GM21529 (cell line): ENCODE results near the gene SPATA13.

ENCODE experiments used
- ATAC-seq: cut with Tn5 transposase; IDR thresholded peaks from one replicate; pipeline ENCODE4 v1.9.1; 2021; ENCODE audit not compliant: unreplicated experiment

Gene SPATA13

DNA sequence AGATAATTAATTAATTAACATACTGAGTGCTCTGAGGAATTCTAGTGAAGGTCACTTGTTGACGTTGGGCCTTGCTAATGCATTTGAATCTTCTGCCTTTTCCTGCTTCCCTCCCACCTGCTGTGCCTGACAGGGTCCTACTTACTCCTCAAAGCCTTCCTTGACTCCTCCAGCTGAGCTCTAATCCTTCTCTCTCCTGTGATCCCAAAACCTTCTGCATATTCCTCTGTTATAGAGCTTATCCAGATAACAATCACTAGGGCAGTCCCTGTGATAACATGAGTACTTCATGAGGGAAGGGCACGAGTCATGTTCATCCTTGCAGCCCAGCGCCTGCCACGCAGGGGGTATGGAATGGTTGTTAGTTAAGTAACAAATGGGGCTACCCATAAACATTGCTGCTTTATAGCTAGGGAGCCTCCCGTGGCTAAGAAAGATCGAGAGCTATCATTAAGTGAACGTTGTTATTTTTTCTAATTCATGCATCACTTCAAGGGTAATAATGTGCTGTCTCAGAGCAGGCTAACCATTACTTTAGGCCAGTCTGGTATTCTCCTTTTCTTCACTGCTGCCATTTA, 19.1 kb upstream of the SPATA13 start:
- no peak for ATAC-seq

DNA sequence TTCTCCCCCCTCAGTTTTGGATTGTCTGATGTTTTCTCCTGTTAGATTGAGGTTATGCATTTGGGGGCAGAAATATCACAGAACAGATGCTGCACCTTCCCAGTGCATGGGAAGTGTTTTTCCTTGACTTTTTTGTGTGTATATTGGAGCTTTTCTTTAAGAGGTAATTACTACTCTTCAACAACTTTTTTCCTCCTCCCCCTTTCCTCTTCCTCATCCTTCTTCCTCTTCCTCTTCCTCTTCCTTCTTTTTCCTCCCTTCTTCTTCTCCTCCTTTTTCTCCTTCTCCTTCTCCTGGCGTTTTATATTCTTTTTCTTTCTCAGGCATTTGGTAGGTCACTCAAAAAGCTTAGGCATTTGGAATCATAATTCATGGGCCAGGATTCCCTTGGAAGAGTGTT, 18.1 kb upstream of the SPATA13 start:
- ATAC-seq, result no peak

DNA sequence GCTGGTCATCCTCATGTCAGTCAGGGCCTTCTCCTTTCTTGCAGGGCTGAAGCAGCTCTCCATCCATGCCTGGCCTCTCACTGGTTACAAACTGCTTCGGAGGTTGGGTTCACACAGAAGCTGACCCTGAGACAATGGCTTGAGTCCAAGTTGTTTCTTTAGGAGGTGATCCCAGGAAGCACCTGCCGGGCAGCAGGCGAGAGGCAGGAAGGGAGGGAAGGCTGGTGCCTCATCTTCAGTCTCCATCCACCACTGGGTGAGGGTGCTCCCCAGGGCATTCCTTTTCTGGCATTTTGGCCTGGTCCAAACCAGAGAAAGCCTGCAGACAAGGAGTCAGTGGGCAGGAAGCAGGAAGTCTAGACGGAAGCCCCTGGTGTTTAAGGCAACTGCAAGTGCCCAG, 17.6 kb upstream of the SPATA13 start:
- no peak for ATAC-seq

DNA sequence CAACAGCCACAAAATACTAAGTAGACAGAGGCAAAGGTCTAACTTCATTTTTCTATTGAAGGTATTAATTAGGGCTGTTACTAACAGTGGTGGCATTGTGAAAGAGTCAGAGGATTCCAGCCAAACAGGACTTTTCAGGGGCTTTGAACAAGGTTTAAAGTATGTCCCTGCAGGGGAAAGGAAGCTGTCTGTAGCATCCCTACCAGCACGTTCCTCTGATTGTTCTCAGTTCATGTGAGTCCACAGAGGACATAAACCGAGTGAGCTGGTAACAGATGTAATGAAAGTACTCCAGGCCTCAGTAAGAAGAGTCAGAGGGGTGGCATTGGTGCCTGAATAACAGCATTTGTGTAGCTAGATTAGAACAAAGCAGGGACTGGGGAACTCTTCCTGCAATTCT, 15.3 kb upstream of the SPATA13 start:
- no peak for ATAC-seq

DNA sequence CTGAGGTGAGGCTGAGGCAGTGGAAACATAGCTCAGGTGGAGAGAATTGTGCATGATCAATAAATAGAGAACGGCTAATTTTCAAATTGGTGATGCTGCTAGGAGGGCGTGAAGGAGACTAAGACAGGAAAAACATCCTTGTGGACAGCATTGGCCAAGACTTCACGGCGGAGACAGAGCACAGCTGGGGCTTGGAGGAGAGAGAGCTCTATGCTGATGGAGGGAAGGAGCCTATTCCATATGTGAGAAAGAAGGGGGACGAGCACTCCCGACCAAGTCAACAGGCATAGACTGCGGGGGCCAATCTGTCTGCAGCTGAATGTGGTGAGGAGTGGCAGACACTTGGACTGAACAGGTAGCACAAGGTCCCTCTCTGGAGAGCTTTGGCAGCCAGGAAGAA, 14.8 kb upstream of the SPATA13 start:
- no peak for ATAC-seq

DNA sequence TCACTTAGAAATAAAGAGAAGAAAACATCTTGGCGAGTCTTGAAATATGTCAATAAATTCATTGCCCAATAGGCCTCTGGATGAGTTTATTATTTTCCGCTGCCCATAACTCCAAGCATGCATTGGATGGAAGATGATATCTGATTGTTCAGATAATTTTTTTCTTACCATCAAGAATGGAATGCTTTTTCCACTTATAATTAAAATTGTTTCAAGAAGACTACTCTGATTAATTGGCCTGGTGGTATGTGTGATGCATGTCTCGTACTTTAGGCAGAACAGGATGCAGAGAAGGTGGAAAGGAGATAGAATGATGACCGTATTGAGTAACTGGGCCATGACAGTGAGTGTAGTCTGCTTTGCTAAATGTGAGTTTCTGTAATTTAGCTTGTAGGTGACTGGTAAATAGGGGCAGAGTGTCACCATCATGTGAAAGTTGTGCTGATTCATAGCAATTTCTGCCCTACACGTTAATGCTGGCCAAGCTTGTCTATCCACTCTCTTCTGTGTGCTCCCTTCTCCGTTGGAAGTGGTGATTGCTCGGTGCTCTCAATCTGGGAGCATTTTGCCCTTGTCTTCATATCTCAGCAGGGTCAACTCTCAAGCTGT, 13.5 kb upstream of the SPATA13 start:
- no peak for ATAC-seq

DNA sequence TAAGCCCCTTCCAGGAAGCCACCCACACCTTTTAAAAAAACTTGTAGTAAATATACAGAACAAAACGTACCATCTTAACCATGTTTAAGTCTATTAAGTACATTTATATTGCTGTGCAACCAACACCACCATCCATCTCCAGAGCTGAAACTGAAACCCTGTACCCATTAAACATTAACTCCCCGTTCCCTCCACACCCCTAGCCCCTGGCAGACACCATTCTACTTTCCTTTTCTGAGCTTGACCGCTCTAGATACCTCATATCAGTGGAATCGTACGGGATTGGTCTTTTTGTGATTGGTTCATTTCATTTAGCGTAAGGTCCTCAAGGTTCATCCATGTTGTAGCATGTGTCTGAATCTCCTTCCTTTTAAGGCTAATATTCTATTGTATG, 13.0 kb upstream of the SPATA13 start:
- peak; percentile 42 for ATAC-seq

DNA sequence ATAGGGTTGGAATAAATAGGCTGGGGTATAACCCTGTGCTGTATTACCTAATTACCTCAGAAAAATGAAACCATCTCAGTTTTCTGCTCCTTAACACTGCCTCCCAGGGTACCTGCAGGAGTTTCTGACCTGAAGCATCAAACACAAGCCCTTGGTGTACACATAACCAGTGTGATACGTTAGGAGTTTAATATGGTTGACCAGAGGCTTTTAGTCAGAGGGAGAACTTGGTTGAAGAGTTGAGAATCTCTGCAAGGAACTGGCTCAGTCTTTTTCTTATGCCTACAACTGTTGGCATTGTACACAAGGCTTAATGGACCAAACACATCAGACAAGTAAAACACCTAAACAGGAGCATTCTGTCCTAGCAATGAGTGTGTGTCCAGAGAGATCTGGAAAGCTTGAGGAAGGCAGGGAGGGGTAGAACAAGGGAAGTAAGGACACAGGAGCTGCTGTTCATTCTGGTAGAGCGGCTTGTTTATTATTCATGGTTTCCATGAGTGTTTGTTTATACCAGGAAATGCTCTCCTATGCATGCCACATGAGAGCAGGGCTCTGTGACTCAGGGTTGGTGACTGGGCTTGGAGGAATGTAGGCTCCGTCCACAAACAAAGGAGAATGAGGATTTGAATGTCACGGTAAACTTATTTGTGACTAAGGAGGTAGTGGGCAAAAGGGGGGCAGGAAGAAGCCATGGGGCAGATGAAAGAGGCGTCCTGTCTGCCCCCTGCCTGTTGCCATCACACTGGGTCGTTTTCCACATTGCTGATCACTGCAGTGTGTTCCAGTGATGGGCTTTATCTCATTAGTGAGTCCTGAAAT, 11.9 kb upstream of the SPATA13 start:
- ATAC-seq, result no peak

DNA sequence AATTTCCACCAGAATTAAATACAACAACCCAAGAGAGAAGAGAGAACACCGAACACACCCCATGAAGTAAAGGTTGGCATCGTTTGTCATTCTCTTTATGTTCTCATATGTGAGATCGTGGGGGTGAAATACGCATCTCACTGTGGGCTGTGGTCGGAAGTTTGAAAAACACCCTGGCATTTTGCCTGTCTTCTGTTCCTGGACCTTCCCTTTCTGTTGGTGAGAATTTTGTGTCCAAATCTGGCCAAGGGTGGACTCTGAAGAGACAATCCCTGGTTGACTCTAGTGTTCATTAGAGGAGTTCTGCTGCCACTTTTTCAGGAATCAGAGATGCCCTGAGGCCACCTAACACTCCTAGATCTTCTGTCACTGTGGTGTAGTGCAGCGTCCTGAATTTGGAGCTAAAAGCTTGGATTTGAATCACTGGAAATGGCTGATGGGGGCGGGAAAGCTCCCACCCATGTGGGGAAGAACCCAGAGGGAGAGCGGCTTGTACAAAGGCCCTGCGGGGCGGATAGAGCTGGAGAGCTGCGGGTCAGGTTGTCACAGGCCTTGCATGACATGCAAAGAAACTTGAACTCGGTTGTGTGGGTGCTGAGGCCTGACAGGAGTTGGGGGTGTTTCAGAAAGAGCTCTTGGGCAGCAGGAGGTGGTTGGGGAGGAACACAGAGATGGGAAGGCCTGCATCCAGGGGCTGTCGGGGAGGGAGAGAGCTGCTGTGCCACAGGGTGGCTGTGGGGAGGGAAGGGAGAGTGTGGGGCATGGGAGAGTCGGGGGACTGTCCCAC, 11.1 kb upstream of the SPATA13 start:
- ATAC-seq, result no peak

DNA sequence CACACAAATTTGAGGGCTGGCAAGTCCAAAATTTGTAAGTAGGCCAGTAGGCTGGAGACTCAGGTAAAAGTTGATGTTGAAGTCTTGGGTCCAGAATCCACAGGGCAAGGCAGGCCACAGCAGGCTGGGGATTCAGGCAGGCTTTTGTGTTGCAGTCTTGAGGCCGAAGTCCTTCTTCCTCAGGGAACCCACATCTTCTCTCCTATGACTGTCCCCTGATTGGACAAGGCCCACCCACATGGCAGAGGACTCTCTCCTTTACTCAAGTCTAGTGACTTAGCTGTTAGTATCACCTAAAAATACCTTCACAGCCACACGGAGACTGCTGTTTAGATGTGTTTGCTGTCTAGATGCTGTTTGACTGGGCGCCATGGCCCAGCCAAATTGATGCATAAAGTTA, 9.9 kb upstream of the SPATA13 start:
- no peak for ATAC-seq

DNA sequence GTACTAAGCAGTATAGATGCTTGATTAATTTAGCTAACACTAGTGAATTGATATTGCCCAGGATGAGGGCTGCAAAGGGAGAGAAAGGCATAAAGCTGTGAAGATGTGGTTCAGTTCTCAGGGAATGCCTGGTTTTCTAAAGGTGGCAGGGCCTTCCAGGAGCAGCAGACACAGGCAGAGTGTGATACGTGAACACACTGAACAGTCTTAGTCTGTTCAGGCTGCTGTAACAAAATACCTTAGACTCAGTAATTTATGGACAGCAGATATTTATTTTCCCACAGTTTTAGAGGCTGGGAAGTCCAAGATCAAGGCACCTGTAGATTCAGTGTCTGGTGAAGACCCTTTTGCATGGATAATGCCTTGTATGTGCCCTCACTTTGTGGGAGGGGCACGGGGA, 8.7 kb upstream of the SPATA13 start:
- no peak for ATAC-seq

DNA sequence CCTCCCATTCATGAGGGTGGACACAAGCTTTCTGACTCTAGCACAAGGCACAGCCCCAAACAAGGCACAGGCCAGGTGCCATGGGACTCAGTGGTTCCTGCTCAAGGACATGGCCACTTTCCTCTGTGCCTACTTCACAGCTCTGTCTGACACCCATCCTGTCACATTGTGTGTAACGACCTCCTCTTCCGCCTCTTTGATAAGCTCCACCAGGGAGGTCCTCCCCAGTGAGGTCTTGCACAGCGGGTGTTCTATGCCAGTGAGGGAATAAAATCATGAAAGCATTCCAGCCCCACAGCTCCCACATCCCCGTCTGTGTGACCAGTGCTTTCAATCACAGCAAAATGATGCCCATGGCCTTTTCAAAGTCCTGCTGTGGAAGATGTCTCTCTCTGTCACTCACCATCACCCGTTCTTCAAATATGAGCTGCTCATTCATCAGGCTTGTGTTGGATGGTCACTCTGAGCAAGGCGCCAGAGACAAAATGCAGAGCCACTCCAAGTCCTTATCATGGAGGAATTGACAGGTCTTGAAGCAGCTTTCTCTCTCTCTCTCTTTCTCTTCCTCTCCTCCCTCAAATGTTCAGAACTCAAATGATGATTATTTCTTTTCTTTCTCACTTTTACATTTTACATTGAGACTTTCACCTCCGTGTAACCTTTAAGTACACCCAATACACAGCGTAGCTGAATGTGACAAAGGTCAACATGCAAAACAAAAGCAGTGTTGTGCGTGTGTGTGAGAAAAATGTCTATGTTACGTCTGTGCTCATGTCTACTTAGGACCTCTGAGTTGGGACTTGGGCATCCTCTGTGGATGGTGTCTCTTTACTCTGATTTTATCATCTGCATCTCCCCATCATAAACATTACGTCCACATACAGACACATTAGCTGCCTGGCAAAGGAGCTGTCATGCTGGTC, 8.0 kb upstream of the SPATA13 start:
- ATAC-seq, result no peak

DNA sequence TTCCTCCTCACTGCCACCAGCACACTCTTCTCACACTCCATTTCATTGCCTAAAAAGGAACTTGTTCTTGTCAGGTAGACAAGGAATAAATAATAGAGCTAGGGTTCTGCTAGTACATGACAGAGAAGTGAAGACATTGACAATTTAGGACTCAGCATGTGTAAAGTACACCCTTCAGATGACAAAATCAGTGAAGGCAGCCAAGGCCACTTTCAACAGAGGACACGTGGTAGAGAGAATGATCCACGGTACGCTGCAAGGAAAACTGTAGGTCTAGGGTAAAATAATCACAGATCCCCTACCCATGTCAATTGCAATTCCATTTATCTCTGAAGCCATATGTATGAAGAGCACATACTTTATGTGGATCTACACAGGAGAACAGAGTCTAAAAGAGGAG, 7.2 kb upstream of the SPATA13 start:
- no peak for ATAC-seq

DNA sequence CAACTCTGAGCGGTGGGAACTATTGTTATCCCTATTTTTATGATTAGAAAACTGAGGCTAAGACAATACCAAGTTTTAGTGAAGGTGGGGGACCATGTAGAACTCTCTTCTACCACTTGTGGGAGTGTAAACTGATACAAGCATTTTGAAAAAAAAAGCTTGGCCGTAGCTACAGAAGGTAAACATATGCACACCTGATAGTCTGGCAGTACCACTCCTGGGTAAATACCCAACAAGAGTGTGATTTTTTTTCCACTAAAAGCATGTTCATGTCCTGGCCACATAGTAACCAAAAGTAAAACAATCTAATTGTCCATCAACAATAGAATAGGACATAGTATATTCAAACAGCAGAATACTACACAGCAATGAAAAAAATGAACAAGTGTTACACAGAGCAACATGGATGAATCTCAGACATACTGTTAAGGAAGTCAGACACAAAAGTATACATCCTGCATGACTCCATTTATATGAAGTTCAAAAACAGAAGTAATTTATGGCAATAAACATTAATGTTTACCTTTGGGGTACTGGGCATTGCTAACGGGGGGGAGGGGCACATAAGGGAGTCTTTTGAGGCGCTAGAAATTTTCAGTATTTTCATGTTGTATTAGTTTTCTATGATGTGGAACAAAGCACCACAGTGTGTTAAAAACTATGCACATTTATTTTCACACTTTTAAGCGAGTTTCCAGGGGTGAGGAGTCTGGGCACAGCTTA, 6.4 kb upstream of the SPATA13 start:
- ATAC-seq, result no peak

DNA sequence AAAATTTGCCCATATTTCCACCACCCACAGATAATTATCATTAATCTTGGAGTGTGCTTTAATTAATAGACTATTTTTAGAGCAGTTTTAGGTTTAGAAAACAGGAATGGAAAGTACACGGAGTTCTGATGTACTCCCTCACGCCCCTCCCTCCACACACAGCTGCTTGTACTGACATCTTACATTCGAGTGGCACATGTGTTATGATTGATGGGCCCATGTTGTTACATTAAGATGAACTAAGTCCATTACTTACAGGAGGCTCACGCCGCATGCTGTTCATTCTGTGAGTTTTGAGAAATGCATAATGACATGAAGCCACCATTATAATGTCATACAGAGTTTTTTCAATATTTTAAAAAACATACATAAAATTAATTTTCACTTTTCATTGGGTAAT, 1.2 kb upstream of the SPATA13 start:
- no peak for ATAC-seq

DNA sequence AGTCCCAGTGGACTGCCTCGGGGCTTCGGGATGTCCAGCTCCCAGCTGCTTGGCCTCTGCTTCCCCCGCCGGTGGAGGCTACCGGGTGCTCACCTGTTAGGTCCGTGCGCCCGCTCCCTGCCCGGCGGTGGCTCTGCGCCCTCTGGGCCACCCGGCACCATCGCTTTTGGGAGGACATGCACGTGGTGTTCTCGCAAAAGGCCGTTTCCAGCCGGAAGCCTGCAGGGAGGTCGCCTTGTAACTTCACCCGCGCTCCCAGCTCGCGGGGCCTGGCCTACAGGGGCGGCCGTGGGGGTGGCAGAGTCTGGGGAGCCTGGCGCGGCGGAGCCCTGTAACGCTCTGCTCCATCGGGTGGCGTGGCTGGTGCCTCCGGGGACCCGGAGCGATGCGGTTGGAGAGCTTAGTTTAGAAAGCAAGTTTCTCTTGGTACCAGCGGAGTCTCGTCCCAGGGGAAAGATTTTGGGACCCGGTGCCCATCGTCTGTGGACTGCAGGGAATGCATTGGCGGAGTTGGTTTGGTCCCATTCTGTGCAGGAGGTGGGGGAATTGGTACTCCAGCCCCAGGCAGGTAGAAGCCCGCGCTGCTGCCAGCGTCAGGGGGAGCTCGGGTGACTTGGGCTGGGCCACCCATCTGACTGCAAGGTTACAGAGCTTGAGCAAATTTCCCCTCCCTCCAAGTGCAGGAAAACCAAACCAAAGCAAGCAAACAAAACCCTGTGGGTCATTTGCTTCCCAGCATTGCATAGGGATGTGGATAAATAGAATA, 673 bp downstream of the SPATA13 start:
- ATAC-seq, result peak; percentile 40

DNA sequence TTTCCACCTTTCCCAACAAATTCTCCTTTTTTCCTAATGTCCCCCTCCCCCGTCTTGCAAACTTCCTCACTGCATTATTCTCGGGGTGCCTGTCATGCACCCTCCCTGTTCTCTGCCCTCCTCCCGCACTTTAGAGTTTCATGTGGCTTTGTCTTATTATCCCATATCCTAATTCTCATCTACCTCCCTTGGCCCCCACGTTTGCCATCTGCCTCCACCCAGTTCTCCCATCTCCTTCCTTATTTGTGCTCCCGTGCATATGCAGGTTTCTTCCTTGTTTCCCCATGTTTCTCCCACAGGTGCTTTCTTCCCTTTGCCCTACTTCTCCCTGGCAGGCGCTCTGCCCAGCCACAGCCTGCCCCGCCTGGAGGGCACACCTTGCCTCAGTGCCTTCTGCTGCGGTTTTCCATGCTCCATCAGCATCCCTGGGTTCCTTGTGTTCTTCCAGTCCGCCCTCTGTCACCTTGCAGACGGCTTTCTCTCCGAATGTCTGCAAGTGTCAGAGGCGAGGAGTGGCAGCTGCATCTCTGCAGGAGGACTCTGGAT, 1.5 kb downstream of the SPATA13 start:
- no peak for ATAC-seq

DNA sequence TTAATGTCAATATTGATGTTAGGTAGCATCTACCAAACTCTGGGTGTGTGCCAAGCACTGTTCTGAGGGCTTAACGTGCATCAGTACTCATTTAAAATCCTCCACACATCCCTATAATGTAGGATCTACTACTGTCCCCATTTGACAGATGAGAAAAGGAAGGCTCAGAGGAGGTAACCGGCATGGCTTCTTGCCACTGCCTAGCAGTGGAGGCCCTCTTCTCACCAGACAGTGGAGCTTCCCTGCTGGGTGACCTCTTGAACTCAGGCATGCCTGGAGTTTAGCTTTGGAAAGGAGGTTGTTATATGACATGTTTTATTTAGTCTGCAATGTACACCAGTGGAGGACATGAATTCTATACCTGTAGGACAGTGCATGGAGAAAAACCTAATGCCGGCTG, 2.1 kb downstream of the SPATA13 start:
- no peak for ATAC-seq

DNA sequence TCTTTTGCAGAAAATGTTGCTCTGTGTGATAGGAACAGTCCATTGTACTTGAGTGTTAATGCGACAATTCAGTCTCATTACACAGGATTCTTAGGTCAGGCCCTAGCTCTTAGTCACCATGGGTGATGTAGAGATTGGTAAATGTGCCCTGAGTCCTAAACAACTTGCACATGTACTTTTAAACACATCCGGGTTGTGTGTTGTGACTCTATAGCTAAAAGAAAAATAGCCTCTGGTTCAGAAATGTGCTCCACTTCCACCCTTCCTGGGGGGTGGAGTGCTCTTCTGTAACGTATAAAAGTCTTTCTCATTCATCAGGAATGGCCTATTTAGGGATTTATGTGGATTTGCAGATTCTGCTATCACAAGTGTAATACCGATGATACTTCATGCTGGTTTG, 5.2 kb downstream of the SPATA13 start:
- no peak for ATAC-seq
